A673 (cell line): Measurements from ENCODE around the gene ELOB.
A peak's percentile ranks its signal among the peaks of the same experiment; 100 is the strongest.

Source experiments
- EZH2 ChIP-seq: fragments of 200-600 bp; sonication (generic); IDR thresholded peaks from 2 replicates; pipeline ENCODE4 v1.6.1; 2017; ENCODE audit warnings: borderline replicate concordance, low read depth, mild to moderate bottlenecking, mixed read lengths, antibody characterized with exemption, low read length; ENCODE audit not compliant: poor library complexity, severe bottlenecking
- TF ChIP-seq, protein P1 (sequence below): fragments of 300-800, 200-600 bp; sonication (generic); conservative IDR thresholded peaks from 2 replicates; pipeline ENCODE4 v1.5.1; 2017; ENCODE audit warnings: low read depth, mild to moderate bottlenecking, antibody characterized with exemption, low read length, moderate library complexity, mixed read lengths

DNA sequence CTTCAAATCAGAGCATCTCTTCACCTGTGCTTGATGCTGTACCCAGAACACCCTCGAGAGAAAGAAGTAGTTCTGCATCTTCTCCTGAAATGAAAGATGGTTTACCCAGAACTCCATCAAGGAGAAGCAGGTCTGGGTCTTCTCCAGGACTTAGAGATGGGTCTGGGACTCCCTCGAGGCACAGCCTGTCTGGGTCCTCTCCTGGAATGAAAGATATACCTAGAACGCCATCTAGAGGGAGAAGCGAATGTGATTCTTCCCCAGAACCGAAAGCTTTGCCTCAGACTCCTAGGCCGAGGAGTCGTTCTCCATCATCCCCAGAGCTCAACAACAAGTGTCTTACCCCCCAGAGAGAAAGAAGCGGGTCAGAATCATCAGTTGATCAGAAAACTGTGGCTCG, 12.4 kb downstream of the ELOB start:
- TF ChIP-seq, protein P1, sequence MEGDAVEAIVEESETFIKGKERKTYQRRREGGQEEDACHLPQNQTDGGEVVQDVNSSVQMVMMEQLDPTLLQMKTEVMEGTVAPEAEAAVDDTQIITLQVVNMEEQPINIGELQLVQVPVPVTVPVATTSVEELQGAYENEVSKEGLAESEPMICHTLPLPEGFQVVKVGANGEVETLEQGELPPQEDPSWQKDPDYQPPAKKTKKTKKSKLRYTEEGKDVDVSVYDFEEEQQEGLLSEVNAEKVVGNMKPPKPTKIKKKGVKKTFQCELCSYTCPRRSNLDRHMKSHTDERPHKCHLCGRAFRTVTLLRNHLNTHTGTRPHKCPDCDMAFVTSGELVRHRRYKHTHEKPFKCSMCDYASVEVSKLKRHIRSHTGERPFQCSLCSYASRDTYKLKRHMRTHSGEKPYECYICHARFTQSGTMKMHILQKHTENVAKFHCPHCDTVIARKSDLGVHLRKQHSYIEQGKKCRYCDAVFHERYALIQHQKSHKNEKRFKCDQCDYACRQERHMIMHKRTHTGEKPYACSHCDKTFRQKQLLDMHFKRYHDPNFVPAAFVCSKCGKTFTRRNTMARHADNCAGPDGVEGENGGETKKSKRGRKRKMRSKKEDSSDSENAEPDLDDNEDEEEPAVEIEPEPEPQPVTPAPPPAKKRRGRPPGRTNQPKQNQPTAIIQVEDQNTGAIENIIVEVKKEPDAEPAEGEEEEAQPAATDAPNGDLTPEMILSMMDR: 0 out of 2 replicates have a peak, but pooled peaks have one; percentile 13
- TF ChIP-seq EZH2: no peak
